ENCODE results near the gene MYT1. TPM values are rescaled to one million over a fixed set of nuclear protein-coding genes. Genes with fewer than 3 reads are reported as not detected.
"Not testable (repeated sequence)": the region's sequence is repeated elsewhere in the genome, so short reads cannot be mapped to it uniquely, and the experiment has no call there.

Gene MYT1
- polyA plus RNA-seq, 6 donors from 2014 or later = not detected

DNA sequence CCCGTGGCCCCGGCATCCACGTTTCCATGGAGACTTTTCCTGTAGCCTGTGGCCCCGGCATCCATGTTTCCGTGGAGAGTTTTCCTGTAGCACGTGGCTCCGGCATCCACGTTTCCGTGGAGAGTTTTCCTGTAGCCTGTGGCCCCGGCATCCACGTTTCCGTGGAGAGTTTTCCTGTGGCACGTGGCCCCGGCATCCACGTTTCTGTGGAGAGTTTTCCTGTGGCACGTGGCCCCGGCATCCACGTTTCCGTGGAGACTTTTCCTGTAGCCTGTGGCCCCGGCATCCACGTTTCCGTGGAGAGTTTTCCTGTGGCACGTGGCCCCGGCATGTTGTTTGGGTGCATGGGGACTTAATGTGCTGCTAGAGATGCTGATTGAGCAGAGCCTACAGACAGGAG is 23.0 kb downstream of the MYT1 start:
- H3K4me1 Mint-ChIP-seq; H3K36me3 Mint-ChIP-seq; H3K4me3 Mint-ChIP-seq; DNase-seq; H3K27ac Mint-ChIP-seq; ATAC-seq (ENCODE audit: low read depth in 2 of 2); H3K9me3 Mint-ChIP-seq: not testable (repeated sequence)
- H3K27me3 Mint-ChIP-seq = peaks cover 8 to 23% (median 22%) of the 10 kb centered on the region in 3 donors

DNA sequence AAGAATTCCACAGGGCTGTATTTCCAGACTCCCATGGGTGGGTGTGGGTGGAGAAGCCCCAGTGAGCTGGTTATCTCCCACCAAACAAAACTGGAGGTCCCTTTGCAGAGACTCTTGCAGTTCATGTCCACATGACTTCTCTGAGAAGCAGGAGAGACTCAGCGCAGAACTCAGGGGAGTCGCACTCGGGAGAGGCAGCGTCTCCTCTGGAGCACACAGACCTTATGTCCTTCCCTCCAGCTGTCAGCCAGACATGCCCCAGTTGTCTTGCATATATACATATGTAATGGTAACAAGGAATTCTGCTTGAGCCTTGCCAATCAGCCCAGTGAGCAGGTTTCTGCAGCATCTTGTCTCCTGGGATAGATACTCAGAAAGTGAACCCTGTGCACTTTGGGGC is 23.8 kb downstream of the MYT1 start:
- H3K27ac Mint-ChIP-seq = no peak overlapping the region
- peaks cover 0 to 2% (median 0%) of the 10 kb centered on the region in 7 donors for H3K9me3 Mint-ChIP-seq

DNA sequence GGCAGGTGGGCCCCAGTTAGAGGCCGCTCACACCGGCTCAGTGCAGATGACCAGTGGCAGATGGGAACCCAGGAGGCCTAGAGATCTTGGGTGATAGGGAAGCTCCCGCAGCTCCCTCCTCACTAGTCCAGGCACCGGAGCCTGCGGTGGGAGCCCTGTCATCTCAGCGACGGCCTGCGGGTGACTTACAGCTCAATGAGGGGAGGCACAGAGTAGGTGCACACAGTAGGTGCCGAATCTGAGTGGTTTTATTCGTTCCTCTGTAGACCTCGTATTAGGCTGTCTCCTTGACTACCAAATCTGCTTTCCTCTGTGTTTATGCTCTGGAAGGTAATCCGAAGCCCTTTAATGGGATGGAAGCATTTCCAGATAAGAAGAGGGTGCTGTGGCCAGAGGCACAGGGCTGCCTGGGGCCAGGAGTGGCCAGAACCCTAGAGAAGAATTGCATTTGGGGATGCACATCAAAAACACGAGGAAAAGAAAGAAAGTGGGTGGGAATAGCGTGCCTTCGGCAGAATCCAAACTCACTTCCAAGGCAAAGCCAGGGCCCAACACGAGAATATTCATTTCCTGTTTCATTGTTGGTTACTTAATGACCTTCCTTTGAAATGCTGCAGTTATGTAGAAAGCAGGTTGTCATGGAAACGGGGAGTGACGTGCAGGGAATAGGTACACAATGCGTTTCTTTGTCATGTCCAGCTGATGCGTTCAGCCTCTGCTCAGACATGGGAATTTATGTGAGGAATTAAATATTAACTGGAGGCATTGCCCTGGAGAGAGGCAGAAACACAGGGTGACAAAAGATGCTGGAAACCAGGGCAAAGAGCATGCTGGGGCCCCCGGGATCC is 24.7 kb downstream of the MYT1 start:
- Mint-ChIP-seq H3K36me3 (no peaks in the 10 kb centered on the region), H3K9me3 (peaks cover 0 to 2% (median 0%) of the 10 kb centered on the region in 7 donors), H3K27me3 (peaks cover 9 to 23% (median 18%) of the 10 kb centered on the region in 3 donors), H3K27ac (no peak overlapping the region), H3K4me3 (no peak overlapping the region), H3K4me1 (peaks cover 0 to 7% (median 0%) of the 10 kb centered on the region in 3 donors)
- no peak for ATAC-seq (ENCODE audit: low read depth in 2 of 2)
- no peak for DNase-seq

More for the DNA sequence above, 23.8 kb downstream of the MYT1 start:
- no peak for DNase-seq
- Mint-ChIP-seq H3K4me1 (peaks cover 0 to 7% (median 0%) of the 10 kb centered on the region in 3 donors), H3K4me3 (no peak overlapping the region), H3K36me3 (no peaks in the 10 kb centered on the region), H3K27me3 (peaks cover 8 to 24% (median 24%) of the 10 kb centered on the region in 3 donors)
- ATAC-seq (ENCODE audit: low read depth in 2 of 2) = no peak

DNA sequence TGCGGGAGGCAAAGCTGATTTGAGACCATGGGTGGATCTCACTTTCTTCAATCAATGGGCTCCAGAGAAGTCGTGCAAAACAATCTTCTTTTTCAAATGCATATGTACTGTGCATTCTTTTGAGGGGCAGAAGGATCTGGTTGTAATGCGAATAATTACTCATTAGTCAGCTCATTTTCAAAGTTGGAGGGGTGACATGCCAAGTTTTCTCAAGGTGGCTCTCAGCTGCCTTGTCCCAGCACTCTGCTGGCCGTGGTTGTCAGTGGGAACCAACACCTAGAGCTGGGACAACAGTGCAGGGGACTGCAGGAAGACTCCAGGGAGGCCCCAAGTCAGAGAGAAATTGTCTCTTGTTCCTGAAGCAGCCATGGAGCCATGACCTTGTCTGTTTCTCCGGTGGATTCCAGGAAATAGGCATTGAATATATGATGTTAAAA is 25.3 kb downstream of the MYT1 start:
- Mint-ChIP-seq H3K9me3 (peaks cover 0 to 2% (median 0%) of the 10 kb centered on the region in 7 donors), H3K27me3 (peaks cover 15 to 30% (median 23%) of the 10 kb centered on the region in 3 donors), H3K4me3 (no peak overlapping the region), H3K4me1 (peaks cover 0 to 6% (median 0%) of the 10 kb centered on the region in 3 donors), H3K36me3 (no peaks in the 10 kb centered on the region), H3K27ac (no peak overlapping the region)
- ATAC-seq (ENCODE audit: low read depth in 2 of 2) (no peak), DNase-seq (no peak)

DNA sequence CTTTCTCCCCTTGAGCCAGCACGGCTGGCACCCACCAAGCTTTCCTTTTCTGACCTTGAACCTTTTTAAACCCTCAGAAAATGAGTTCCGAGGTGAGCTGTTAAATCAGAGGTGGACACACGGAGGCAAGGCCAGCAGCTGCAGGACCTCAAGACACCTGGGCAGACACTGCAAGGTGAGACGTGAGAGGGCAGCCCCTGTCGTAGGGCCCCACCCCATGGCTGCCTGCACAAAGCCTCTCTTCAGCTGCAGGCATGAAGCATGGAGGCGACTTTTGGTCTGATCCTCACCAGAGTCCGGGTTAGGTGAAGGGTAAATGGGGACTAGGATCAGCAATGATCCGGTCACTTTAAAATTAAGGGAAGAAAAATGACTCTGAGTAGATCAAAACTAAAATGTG is 25.7 kb downstream of the MYT1 start:
- Mint-ChIP-seq H3K36me3 (no peaks in the 10 kb centered on the region), H3K4me3 (no peak overlapping the region), H3K9me3 (peaks cover 0 to 2% (median 0%) of the 10 kb centered on the region in 7 donors), H3K27me3 (peaks cover 16 to 32% (median 25%) of the 10 kb centered on the region in 3 donors), H3K27ac (no peak overlapping the region), H3K4me1 (peaks cover 0 to 1% (median 0%) of the 10 kb centered on the region in 3 donors)
- ATAC-seq (ENCODE audit: low read depth in 2 of 2) = no peak
- no peak for DNase-seq

DNA sequence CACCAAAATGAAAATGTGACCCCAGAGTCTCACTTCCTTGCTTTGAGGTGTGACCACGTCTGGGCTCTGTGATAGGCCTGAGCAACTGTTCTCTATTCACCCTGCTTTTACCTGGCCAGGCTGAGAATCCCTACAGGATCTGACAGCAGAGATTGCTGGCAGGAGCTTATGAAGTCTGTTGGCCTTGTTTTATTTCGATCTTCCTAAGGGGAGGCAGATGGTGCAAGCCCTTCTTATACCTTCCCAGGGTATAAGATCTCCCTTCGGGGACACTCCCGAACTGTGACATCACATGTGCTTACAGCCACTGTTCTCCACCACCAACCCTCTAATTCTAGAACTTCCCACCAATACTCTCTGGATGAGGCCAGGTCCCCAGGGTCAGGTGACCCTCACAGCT is 26.8 kb downstream of the MYT1 start:
- Mint-ChIP-seq H3K9me3 (peaks cover 0 to 2% (median 0%) of the 10 kb centered on the region in 7 donors), H3K4me1 (no peaks in the 10 kb centered on the region), H3K27me3 (peaks cover 16 to 32% (median 25%) of the 10 kb centered on the region in 3 donors), H3K36me3 (no peaks in the 10 kb centered on the region), H3K27ac (no peak overlapping the region), H3K4me3 (no peak overlapping the region)
- no peak for DNase-seq
- ATAC-seq (ENCODE audit: low read depth in 2 of 2) = no peak

DNA sequence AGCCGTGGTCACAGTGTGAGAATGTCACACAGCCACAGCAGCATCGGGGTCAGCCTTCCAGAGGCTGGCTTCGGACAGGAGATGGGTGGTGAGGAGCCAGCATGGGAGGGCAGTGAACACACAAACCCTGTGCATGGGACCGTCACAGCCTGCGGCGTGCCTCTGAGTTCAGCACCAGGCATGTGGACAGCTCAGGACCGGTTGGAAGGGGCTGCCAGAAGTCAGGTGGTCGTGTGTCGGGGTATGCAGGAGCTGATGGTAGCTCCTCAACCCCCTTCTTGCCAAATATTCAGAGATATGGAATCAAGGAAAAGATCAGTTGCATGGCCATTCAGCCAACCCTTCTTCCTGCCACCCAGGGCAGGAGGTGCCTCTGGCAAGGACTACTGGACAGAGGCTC is 28.2 kb downstream of the MYT1 start:
- H3K27ac Mint-ChIP-seq = no peak overlapping the region
- H3K27me3 Mint-ChIP-seq = peaks cover 16 to 38% (median 25%) of the 10 kb centered on the region in 3 donors

DNA sequence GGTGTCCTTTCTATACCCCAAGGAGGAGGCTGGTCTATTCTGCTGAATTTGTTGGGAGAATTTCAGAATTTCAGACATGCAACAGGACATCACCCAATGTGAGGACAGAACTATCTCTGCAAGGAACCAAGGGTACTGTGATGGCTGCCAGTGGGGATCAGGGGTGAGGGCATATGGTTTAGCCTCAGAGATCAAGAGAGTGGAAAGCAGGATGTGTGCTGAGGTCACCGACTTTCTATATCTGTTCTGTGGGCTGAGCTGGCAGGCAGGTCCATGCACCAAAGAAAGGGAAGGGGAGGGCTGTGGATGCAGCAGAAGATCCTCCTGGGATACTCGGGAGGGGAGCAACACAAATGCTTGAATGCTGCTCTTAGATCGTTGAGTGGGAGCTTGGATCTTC is 28.8 kb downstream of the MYT1 start:
- Mint-ChIP-seq H3K27ac (no peak overlapping the region), H3K36me3 (no peaks in the 10 kb centered on the region), H3K4me3 (no peak overlapping the region), H3K4me1 (no peaks in the 10 kb centered on the region), H3K27me3 (peaks cover 16 to 41% (median 29%) of the 10 kb centered on the region in 3 donors), H3K9me3 (no peaks in the 10 kb centered on the region)
- ATAC-seq (ENCODE audit: low read depth in 2 of 2) (no peak), DNase-seq (no peak)

More for the DNA sequence above, 28.2 kb downstream of the MYT1 start:
- no peaks in the 10 kb centered on the region for H3K9me3 Mint-ChIP-seq
- no peak for ATAC-seq (ENCODE audit: low read depth in 2 of 2)
- no peak for DNase-seq
- no peak overlapping the region for H3K4me3 Mint-ChIP-seq
- no peaks in the 10 kb centered on the region for H3K36me3 Mint-ChIP-seq
- H3K4me1 Mint-ChIP-seq = no peaks in the 10 kb centered on the region

DNA sequence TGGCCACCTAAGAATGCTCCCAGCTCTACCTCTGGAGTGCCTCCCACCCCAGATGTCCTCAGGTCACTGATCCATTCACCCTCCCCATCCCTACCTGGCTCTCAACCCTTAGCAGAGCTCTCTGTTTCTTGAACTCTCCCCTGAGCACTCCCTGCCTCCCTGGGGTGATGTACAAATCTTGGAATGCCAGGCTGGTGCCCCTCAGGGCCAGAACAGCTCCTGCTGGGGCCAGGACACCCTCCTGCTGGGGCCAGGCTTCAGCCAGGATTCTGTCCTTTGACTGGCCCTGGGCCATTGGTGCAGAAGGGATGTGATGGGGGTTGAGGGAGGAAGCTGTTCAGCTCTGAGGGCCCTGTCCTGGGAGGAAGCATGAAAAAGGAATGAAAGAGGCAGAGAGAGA is 30.0 kb downstream of the MYT1 start:
- H3K36me3 Mint-ChIP-seq = no peaks in the 10 kb centered on the region
- DNase-seq (no peak), ATAC-seq (ENCODE audit: low read depth in 2 of 2) (no peak)
- H3K27ac Mint-ChIP-seq = peak overlapping the region in 1 of 6 donors; percentile 69
- peak overlapping the region in 1 of 8 donors; percentile 44 for H3K4me3 Mint-ChIP-seq
- H3K9me3 Mint-ChIP-seq = no peaks in the 10 kb centered on the region
- no peaks in the 10 kb centered on the region for H3K4me1 Mint-ChIP-seq
- H3K27me3 Mint-ChIP-seq = peaks cover 16 to 41% (median 39%) of the 10 kb centered on the region in 3 donors

DNA sequence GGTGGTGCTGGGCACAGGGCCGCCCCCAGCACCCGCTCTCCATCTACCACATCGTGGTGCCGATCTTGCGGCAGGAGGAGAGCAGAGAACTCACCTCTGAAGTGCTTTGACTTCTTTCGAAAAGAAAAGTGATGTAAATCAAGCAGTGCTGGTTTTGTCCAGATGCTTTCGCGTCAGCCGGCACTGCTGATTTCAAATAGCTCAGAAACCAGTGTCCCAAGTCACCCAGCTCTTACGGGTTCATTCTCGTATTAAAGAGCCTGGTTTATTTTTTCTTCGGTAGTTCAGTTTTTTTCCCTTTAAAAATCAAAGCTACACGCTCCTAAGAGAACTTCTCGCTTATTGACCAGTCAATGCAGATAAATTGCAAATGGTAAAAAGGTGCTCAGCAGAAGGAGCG is 32.1 kb downstream of the MYT1 start:
- no peak for ATAC-seq (ENCODE audit: low read depth in 2 of 2)
- no peaks in the 10 kb centered on the region for H3K4me1 Mint-ChIP-seq
- no peaks in the 10 kb centered on the region for H3K36me3 Mint-ChIP-seq
- H3K27me3 Mint-ChIP-seq = peaks cover 16 to 47% (median 44%) of the 10 kb centered on the region in 3 donors
- peaks cover 0 to 2% (median 0%) of the 10 kb centered on the region in 7 donors for H3K9me3 Mint-ChIP-seq
- no peak for DNase-seq
- no peak overlapping the region for H3K4me3 Mint-ChIP-seq
- H3K27ac Mint-ChIP-seq = no peak overlapping the region

DNA sequence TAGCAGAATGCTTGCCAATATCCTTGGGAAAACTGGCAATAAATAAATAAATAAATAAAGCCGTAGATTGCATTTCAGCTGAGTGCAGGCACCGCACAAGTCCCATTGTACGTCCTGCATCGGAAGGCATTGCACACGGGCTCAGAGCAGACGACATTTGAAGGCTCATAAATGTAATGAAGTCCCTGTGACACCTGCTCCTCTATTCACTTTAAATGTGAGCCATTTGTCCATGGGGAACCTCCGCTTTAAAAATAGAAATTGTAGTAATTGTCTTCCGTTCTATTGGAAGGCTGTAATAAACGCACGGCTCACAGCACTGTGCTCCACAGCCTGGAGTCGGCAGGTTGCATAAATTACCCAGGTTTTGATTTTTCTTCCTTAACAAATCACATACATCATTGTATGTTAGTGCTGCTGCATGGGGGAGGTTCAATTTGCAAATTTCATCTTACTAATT is 32.6 kb downstream of the MYT1 start:
- ATAC-seq (ENCODE audit: low read depth in 2 of 2) (no peak), DNase-seq (no peak)
- Mint-ChIP-seq H3K36me3 (no peaks in the 10 kb centered on the region), H3K27ac (no peak overlapping the region), H3K4me1 (no peaks in the 10 kb centered on the region), H3K27me3 (peaks cover 16 to 42% (median 39%) of the 10 kb centered on the region in 3 donors), H3K9me3 (peaks cover 0 to 2% (median 0%) of the 10 kb centered on the region in 7 donors), H3K4me3 (no peak overlapping the region)

DNA sequence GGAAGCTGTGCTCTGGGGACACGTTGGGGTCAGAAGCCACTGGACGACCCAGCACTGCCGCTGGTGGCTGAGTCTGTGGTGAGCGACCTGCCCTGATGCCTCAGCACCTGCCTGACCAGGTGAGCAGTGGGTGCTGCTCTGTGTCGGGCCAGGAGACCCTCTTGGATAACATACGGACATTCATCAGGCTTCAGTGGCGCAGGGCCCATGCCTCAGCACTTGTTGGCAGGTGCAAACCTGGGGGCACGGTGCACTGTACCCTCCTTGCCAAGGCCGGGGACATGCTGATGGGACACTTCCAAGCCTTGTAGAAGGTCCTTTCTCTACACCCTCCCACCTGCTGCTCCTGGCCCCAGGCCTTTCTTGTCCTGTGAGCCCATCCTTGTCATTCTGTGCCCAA is 34.1 kb downstream of the MYT1 start:
- H3K9me3 Mint-ChIP-seq = peaks cover 0 to 2% (median 0%) of the 10 kb centered on the region in 7 donors

DNA sequence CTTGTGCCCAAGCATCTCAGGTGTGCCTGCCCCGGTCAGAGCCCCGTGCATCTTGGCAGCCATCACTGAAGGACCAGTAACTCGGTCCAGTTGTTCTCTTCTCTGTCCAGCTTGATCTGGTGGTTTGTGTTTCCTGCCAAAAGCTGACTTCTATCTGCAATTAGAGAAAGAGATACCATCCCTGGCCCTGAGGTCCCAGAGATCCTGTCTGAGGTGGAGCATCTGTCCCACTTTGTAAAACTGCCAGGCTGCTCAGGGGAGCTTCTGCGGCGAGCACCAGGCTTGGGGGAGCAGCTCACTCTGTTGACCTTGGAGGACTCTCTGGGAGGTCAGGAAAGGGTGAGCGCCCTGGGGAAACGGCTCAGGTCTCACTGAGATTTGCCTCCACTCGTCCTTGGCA is 35.1 kb downstream of the MYT1 start:
- Mint-ChIP-seq H3K27me3 (peaks cover 2 to 26% (median 23%) of the 10 kb centered on the region in 3 donors), H3K36me3 (no peaks in the 10 kb centered on the region), H3K4me3 (no peak overlapping the region), H3K9me3 (peaks cover 0 to 2% (median 0%) of the 10 kb centered on the region in 7 donors), H3K27ac (no peak overlapping the region), H3K4me1 (no peaks in the 10 kb centered on the region)
- ATAC-seq (ENCODE audit: low read depth in 2 of 2) (no peak), DNase-seq (no peak)

More for the DNA sequence above, 34.1 kb downstream of the MYT1 start:
- no peak overlapping the region for H3K4me3 Mint-ChIP-seq
- no peaks in the 10 kb centered on the region for H3K36me3 Mint-ChIP-seq
- DNase-seq (no peak), ATAC-seq (ENCODE audit: low read depth in 2 of 2) (no peak)
- no peaks in the 10 kb centered on the region for H3K4me1 Mint-ChIP-seq
- H3K27me3 Mint-ChIP-seq = peaks cover 10 to 29% (median 28%) of the 10 kb centered on the region in 3 donors
- no peak overlapping the region for H3K27ac Mint-ChIP-seq

DNA sequence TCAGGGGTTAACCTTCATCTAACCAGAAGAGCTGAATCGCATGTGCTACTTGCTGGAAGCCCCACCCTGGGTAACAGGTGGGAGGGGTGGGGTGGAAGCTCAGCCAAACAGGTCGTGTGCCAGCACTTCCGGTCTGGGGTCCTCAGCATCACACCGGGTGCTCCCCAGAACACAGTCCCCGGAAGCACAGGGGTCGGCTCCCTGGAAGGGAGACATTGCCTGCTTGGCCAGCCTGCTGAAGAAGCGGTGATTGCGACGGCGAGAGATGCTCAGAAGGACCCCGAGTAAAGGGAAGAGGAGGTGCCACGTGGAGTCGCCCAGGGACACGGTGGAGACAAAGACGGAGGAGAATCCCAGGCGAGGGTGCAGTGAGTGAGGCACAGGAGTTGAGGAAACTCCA is 36.5 kb downstream of the MYT1 start:
- no peaks in the 10 kb centered on the region for H3K4me1 Mint-ChIP-seq
- DNase-seq (no peak), ATAC-seq (ENCODE audit: low read depth in 2 of 2) (no peak)
- no peaks in the 10 kb centered on the region for H3K36me3 Mint-ChIP-seq
- peaks cover 0 to 2% (median 0%) of the 10 kb centered on the region in 7 donors for H3K9me3 Mint-ChIP-seq
- no peak overlapping the region for H3K27ac Mint-ChIP-seq
- H3K27me3 Mint-ChIP-seq = peaks cover 0 to 26% (median 19%) of the 10 kb centered on the region in 3 donors
- H3K4me3 Mint-ChIP-seq = peak overlapping the region in 1 of 8 donors; percentile 47
